B cell (primary cell): ENCODE measurements around the gene PRRT3. TPM values are rescaled to one million over a fixed set of nuclear protein-coding genes. Genes with fewer than 3 reads are reported as not detected.

Experiments
- ATAC-seq: fragments of 200-7000 bp; cut with Tn5 transposase; one replicate; pipeline ENCODE4 v1.10.0; 2021; ENCODE audit warnings: low read depth, mild to moderate bottlenecking, moderate number of reproducible peaks, moderate library complexity
- CTCF ChIA-PET: fragments of 350-600 bp; sonication (Branson Sonifier 250); formaldehyde crosslinking; loops from one replicate; lab custom pipeline; 2021; ENCODE audit warnings: antibody characterized with exemption, inconsistent platforms; lab: Charles Lee
- POLR2A ChIA-PET: fragments of 350-600 bp; sonication (Branson Sonifier 250); formaldehyde crosslinking; loops from one replicate; lab custom pipeline; 2021; ENCODE audit warnings: antibody characterized with exemption; lab: Charles Lee
- DNase-seq: peaks from one replicate; pipeline ENCODE4 v3.0.0; 2013
- H2AFZ ChIP-seq: 2 replicates; pipeline ENCODE4 v1.6.1; 2012; ENCODE audit warnings: mild to moderate bottlenecking, low read depth, low read length; ENCODE audit not compliant: insufficient read depth, poor library complexity, severe bottlenecking
- H3K27ac ChIP-seq, 2 donors: 1 replicate in 1 of 2; 2 replicates in 1 of 2; pipeline ENCODE4 v1.5.1; 2012 to 2013; ENCODE audit warnings: low read length in 2 of 2, mild to moderate bottlenecking in 2 of 2, moderate library complexity in 1 of 2
- H3K27me3 ChIP-seq, 4 experiments: fragments of 200-600 bp in 1 of 4; sonication (generic) in 1 of 4; replicated peaks in 1 of 4; 1 replicate in 2 of 4; 2 replicates in 2 of 4; pipeline versions ENCODE4 v1.6.1 to v1.7.0; 2013 to 2016; ENCODE audit warnings: low read length in 3 of 4, mild to moderate bottlenecking in 2 of 4, mixed read lengths in 1 of 4, moderate library complexity in 1 of 4; ENCODE audit not compliant: insufficient read depth in 4 of 4, control insufficient read depth in 3 of 4; ENCODE audit errors: control extremely low read depth in 1 of 4
- H3K36me3 ChIP-seq, 2 experiments: replicated peaks in 1 of 2; 1 replicate in 1 of 2; 2 replicates in 1 of 2; pipeline versions ENCODE4 v1.6.1 to v1.7.1; 2013; ENCODE audit warnings: low read length in 1 of 2; ENCODE audit not compliant: insufficient read depth in 2 of 2, control insufficient read depth in 1 of 2; ENCODE audit errors: control extremely low read depth in 1 of 2, extremely low read depth in 1 of 2
- H3K4me1 ChIP-seq, 2 donors: fragments of 200-600 bp in 1 of 2; sonication (generic) in 1 of 2; 1 replicate in 1 of 2; 2 replicates in 1 of 2; pipeline versions ENCODE4 v1.5.1 to v1.6.1; 2013 to 2017; ENCODE audit warnings: low read length in 2 of 2; ENCODE audit not compliant: control insufficient read depth in 2 of 2, insufficient read depth in 2 of 2
- H3K4me2 ChIP-seq: replicated peaks from 2 replicates; pipeline ENCODE3; 2012; ENCODE audit warnings: mild to moderate bottlenecking, low read depth, low read length; ENCODE audit not compliant: poor library complexity, severe bottlenecking
- H3K4me3 ChIP-seq, 5 experiments: fragments of 200-600 bp in 1 of 5; sonication (generic) in 1 of 5; 1 replicate in 3 of 5; 2 replicates in 2 of 5; pipeline versions ENCODE4 v1.5.1 to v1.7.0; 2011 to 2016; ENCODE audit warnings: low read length in 4 of 5, mild to moderate bottlenecking in 4 of 5, low read depth in 2 of 5, control low read depth in 1 of 5, moderate library complexity in 1 of 5; ENCODE audit not compliant: insufficient read depth in 1 of 5; ENCODE audit errors: control extremely low read depth in 1 of 5, extremely low read depth in 1 of 5
- H3K79me2 ChIP-seq: fragments of 200-600 bp; sonication (generic); one replicate; pipeline ENCODE4 v1.6.0; 2016; ENCODE audit warnings: low read length; ENCODE audit not compliant: control insufficient read depth, insufficient read depth
- H3K9ac ChIP-seq: fragments of 200-600 bp; sonication (generic); 2 replicates; pipeline ENCODE4 v1.6.1; 2017; ENCODE audit warnings: mild to moderate bottlenecking, low read length, moderate library complexity
- H3K9me3 ChIP-seq, 3 donors: one replicate each; pipeline versions ENCODE4 v1.6.1 to v1.7.1; 2013; ENCODE audit warnings: low read length in 2 of 3; ENCODE audit not compliant: control insufficient read depth in 2 of 3, insufficient read depth in 1 of 3; ENCODE audit errors: control extremely low read depth in 1 of 3
- H4K20me1 ChIP-seq: 2 replicates; pipeline ENCODE4 v1.6.0; 2012; ENCODE audit warnings: mild to moderate bottlenecking, low read length; ENCODE audit not compliant: insufficient read depth, control insufficient read depth, poor library complexity, severe bottlenecking
- H3K27ac Mint-ChIP-seq: one replicate; pipeline ENCODE4 v1.8.0; 2021; ENCODE audit warnings: mixed read lengths
- H3K27me3 Mint-ChIP-seq: one replicate; pipeline ENCODE4 v1.8.0; 2021; ENCODE audit warnings: mixed read lengths
- H3K4me1 Mint-ChIP-seq: one replicate; pipeline ENCODE4 v1.8.0; 2021; ENCODE audit warnings: mixed read lengths
- H3K4me3 Mint-ChIP-seq: one replicate; pipeline ENCODE4 v1.8.0; 2021; ENCODE audit warnings: mixed read lengths
- H3K9me3 Mint-ChIP-seq: one replicate; pipeline ENCODE4 v1.8.0; 2022; ENCODE audit warnings: mixed read lengths; ENCODE audit not compliant: insufficient read depth
- EZH2 ChIP-seq: IDR thresholded peaks from 2 replicates; pipeline ENCODE4 v1.6.1; 2012; ENCODE audit warnings: borderline replicate concordance, low read depth, mild to moderate bottlenecking, moderate library complexity, low read length; ENCODE audit not compliant: insufficient read depth, poor library complexity, severe bottlenecking
- WGBS: methylation state at CpG from one replicate; pipeline ENCODE4 v1.1.5; 2013; ENCODE audit warnings: missing lambda C conversion rate; ENCODE audit not compliant: insufficient coverage; 5-methylcytosine and 5-hydroxymethylcytosine counted together
- intact Hi-C: fragments of 100-400 bp; cut with micrococcal nuclease; formaldehyde crosslinking; loops from one replicate; pipeline ENCODE4 v1.10.0; 2022
- polyA plus RNA-seq: library from polyadenylated mRNA; depleted of rRNA; stranded (reverse); fragments of >200 nt; gene quantifications from 2 replicates; pipeline ENCODE4 v1.2.3, GENCODE V29; 2012
- total RNA-seq, 2 donors: library from RNA; stranded (reverse); fragments of 120-200 nt in 1 of 2; gene quantifications; 1 replicate in 1 of 2; 2 replicates in 1 of 2; pipeline versions ENCODE4 v1.2.3 to v1.2.4, GENCODE V29; 2013 to 2022
- TF ChIP-seq, protein P1 (sequence below): fragments of 200-600 bp; IDR thresholded peaks from one replicate; pipeline ENCODE4 v1.8.0; 2022; ENCODE audit warnings: antibody characterized with exemption, mild to moderate bottlenecking

PRRT3 gene
- total and polyA plus RNA-seq, 2 donors (not counting 1 experiment from before 2014, with no cell fraction given), result 1.7 to 3.9 TPM

DNA sequence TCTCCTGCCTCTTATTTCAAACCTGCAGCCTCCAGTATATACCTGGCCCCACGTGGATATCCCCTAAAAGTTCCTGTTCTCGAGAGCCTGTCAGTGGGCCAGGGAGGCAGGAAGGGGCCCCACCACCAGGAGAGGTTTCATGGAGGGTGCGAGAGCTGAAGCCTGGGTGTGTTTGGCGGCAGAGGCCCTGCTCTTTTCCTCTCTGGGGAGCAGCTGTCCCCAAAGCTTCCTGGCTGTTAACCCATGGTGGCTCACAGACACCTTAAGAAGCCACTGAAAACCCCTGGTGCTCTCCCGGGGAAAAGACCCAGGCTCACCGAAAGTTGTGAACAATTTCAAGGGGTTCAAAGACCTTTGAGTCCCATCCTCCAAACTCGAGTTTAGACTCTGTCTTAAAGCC is 1.1 kb downstream of the PRRT3 start:
- Histone ChIP-seq H3K4me2 (peak overlapping the region; percentile 87), H3K27me3 (peaks cover 0 to 12% (median 0%) of the 10 kb centered on the region in 4 experiments), H3K36me3 (peaks cover 0 to 2% of the 10 kb centered on the region in 2 experiments), H3K4me1 (peaks cover 15 to 20% of the 10 kb centered on the region in 2 donors), H3K9ac (peak overlapping the region; percentile 71), H3K4me3 (peak overlapping the region in 2 of 5 experiments; percentile 53 to 69), H3K9me3 (no peaks in the 10 kb centered on the region), H2AFZ (peak overlapping the region; percentile 70), H4K20me1 (no peaks in the 10 kb centered on the region), H3K79me2 (no peaks in the 10 kb centered on the region), H3K27ac (no peak overlapping the region)
- Mint-ChIP-seq H3K4me1 (peaks cover 16% of the 10 kb centered on the region), H3K27ac (no peak overlapping the region), H3K27me3 (no peaks in the 10 kb centered on the region), H3K9me3 (no peaks in the 10 kb centered on the region), H3K4me3 (peak overlapping the region; percentile 91)
- 0% methylated on average over 5 of the region's 7 CpGs for WGBS
- intact Hi-C loops, result loop anchor here (5.0 kb wide), 1 partner anchor 36 kb away; the partner anchor contains the start of gene EMC3
- DNase-seq (no peak), ATAC-seq (no peak)
- TF ChIP-seq, protein P1, sequence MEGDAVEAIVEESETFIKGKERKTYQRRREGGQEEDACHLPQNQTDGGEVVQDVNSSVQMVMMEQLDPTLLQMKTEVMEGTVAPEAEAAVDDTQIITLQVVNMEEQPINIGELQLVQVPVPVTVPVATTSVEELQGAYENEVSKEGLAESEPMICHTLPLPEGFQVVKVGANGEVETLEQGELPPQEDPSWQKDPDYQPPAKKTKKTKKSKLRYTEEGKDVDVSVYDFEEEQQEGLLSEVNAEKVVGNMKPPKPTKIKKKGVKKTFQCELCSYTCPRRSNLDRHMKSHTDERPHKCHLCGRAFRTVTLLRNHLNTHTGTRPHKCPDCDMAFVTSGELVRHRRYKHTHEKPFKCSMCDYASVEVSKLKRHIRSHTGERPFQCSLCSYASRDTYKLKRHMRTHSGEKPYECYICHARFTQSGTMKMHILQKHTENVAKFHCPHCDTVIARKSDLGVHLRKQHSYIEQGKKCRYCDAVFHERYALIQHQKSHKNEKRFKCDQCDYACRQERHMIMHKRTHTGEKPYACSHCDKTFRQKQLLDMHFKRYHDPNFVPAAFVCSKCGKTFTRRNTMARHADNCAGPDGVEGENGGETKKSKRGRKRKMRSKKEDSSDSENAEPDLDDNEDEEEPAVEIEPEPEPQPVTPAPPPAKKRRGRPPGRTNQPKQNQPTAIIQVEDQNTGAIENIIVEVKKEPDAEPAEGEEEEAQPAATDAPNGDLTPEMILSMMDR, result no peak
- TF ChIP-seq EZH2, result no peak
- ChIA-PET CTCF (interaction anchor here (2.2 to 2.9 kb wide), 2 partner anchors 16 to 19 kb away, joined by 5 to 22 read pairs; partner anchors contain the start of gene CRELD1), POLR2A (interaction anchor here (2.0 kb wide), 1 partner anchor 18 kb away, joined by 11 read pairs; the partner anchor contains the start of gene CRELD1)

DNA sequence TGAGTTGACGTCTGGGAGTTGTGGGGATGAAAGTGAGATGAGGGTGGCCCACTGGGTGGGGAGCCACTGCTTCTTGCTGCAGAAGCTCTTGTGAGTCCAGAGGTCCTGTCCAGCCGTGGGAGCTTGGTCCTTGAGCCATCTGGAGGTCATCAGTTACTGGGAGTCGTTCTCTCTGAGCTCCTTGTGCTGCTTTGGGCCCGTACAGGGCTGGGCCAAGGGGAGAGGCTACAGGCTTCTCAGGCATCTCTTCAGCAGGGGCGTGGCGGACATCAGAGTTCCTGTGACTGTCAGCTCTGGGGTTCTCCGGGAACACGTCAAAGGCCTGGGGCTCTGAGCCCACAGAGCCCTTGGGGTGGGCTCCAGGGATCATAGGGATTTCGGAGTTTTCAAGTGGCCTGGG is 2.6 kb downstream of the PRRT3 start:
- peaks cover 0 to 2% of the 10 kb centered on the region in 2 experiments for H3K36me3 ChIP-seq
- 92% methylated on average over 9 of the region's 9 CpGs for WGBS
- H3K27me3 Mint-ChIP-seq, result no peaks in the 10 kb centered on the region
- CTCF ChIA-PET, result interaction anchor here (2.6 kb wide), 1 partner anchor 17 kb away, joined by 11 read pairs; the partner anchor contains the start of gene CRELD1
- no peaks in the 10 kb centered on the region for H3K9me3 ChIP-seq
- ATAC-seq (no peak), DNase-seq (no peak)
- H2AFZ ChIP-seq, result no peak overlapping the region
- intact Hi-C loops, result loop anchor here (5.0 kb wide), 2 partner anchors 38 to 298 kb away; partner anchors contain the start of genes EMC3 and TATDN2
- no peaks in the 10 kb centered on the region for H3K9me3 Mint-ChIP-seq
- peaks cover 20% of the 10 kb centered on the region for H3K4me1 Mint-ChIP-seq
- H3K4me3 Mint-ChIP-seq, result no peak overlapping the region
- no peak overlapping the region for H3K27ac ChIP-seq
- H3K27ac Mint-ChIP-seq, result no peak overlapping the region
- H3K4me1 ChIP-seq, result peaks cover 15 to 23% of the 10 kb centered on the region in 2 donors
- H3K9ac ChIP-seq, result no peak overlapping the region
- H3K27me3 ChIP-seq, result peaks cover 0 to 12% (median 0%) of the 10 kb centered on the region in 4 experiments
- H3K4me2 ChIP-seq, result no peak overlapping the region
- no peaks in the 10 kb centered on the region for H4K20me1 ChIP-seq
- POLR2A ChIA-PET, result no interaction called here
- no peaks in the 10 kb centered on the region for H3K79me2 ChIP-seq
- no peak overlapping the region for H3K4me3 ChIP-seq
- no peak for TF ChIP-seq EZH2
- TF ChIP-seq, protein P1, result no peak
